Lower leg skin (tissue), 3 donors: Measurements from ENCODE around the gene ATP4B.

Experiments used
- CTCF ChIP-seq, 3 donors: fragments of 450-650 bp; IDR thresholded peaks; one replicate each; pipeline ENCODE4 v1.5.1; 2016; ENCODE audit warnings: antibody characterized with exemption in 3 of 3, mild to moderate bottlenecking in 3 of 3, moderate library complexity in 2 of 3
- POLR2A ChIP-seq, 2 donors: fragments of 450-650 bp; IDR thresholded peaks; one replicate each; pipeline ENCODE4 v1.6.1; 2016 to 2017; ENCODE audit warnings: antibody characterized with exemption in 2 of 2, mild to moderate bottlenecking in 1 of 2, moderate library complexity in 1 of 2

- TF ChIP-seq CTCF (IDR thresholded peaks at IDR 0.05), result no peak
- no peak for TF ChIP-seq POLR2A (IDR thresholded peaks at IDR 0.05)
These were observed 6.2 kb downstream of the ATP4B start for GRCh38 chr13:113651511-113652403.
